GM21526 (cell line): ENCODE data around the gene CSF3.

ENCODE experiments used
- ATAC-seq: cut with Tn5 transposase; IDR thresholded peaks from one replicate; pipeline ENCODE4 v1.9.1; 2021; ENCODE audit warnings: moderate library complexity; ENCODE audit not compliant: unreplicated experiment, low FRiP score

CSF3 gene

DNA sequence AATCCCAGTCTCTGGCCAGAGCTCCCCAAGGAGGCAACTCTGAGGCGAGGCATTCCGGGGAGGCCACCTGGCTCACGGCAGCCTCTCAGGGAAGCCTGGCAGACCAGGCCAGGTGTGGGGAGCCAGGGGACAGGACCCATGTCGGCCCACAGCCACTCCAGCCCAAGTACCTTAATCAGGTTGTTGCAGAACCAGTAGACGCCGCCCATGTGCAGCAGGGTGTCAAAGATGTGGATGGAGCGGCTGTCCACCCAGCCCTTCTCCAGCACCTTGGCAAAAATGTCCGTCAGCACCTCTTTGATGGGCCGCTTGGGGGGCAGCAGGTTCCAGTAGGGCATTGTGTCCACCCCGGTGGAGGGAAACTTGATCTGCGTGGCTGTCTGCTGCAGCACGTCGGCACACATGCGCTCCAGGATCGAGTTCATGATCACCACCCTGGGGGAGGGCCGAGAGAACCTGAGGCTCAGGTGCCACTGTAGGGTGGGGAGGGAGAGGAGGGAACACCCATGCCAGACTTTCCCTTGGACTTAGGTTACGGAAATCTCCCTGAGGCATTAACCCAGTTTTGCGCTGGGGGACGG is 7.8 kb downstream of the CSF3 start:
- ATAC-seq = no peak

DNA sequence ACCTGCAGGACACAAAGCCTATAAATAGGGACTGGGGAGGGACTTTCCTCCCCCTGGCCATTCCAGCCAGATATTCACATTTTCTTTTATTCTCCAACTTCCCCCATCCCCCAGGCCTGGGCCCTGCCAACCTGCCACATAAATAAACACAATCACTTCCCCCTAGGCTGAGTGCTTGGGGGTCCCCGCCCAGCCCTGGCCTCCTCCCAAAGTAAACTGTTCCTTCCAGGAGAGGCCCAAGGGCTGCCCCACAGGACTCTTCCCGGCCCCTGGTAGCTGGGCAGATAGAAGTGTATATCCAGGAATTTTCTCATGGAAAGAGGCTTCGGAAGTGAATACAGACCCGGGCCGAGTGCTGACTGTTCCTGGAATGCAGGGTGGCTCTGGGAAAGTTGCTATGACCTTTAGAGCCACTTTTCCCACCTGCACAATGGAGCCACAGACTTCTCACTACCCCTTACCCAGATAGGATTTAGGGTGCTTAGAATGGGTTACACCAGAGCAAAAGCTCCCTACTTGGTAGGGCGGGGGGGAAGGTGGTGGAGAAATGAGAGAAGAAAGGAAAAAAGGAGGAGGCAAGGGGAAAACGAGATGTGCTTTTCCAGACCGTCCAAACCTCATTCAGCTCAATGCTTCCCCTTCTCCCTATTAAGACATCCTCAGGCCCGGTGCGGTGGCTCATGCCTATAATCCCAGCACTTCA is 8.5 kb downstream of the CSF3 start:
- ATAC-seq = no peak

DNA sequence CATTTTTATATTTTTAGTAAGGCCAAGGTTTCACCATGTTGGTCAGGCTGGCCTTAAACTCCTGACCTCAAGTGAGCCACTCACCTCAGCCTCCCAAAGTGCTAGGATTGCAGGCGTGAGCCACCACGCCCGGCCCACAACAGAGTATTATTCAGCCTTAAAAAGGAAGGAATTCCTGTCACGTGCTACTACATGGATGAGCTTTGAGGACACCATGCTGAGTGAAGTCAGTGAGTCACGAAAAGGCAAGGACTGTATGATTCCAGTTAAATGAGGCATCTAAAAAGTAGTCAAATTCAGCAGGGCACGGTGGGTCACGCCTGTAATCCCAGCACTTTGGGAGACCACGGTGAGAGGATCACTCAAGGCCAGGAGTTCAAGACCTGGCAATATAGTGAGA is 9.7 kb downstream of the CSF3 start:
- no peak for ATAC-seq

DNA sequence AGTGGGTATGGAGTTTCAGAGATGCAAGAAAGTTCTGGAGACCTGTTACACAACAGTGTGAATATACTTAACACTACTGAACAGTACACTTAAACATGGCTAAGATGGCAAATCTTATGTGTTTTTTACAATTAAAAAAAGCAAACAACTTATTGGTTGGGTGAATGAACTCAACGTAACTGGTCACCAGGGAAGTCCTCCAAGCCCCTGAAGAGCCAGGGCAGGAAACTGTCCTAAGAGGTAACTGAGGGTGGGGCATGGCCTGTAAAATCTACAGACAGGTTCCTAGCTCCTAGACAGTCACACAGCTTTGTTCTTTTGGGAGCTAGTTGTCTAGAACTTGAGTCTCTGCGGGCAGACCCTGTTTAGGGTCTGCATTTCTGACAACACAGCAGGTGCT is 10.3 kb downstream of the CSF3 start:
- no peak for ATAC-seq

DNA sequence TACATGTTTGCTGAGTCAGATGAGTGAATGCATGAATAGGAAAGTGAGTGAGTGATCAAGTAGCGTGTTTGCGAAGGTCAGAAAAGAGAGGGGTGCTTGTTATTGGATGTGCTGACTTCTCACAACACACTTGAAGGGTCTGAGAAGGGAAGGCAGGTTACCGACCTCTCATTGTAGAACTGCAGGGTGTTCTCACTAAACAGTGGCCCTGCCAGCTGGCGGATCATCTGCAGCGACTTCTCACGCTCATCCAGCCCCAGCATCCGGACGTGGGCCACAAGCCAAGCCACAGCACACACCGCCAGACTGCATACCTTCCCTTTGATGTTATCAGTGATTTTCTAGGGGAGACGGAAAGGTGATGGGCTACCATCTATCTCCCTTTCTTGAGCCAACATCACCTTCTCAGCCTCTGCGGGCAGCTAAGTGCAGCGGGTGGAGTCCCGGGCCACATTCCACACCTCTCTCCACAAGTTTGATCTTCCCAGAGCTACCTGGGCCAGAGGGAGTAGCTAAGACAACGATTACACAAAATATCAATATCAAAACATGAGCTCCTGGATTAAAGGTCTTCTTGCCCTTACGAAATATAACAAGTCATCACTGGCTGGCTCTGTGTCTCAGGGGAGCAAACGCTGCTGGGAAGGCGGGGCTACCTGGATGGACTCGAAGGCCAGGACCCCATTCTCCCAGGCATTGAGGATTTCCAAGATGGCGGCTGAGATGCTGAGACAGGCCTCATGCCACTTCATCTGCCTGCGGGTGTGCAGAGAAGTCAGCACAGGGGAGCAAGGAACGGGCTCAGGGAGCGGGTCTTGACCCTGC is 11.0 kb downstream of the CSF3 start:
- no peak for ATAC-seq

DNA sequence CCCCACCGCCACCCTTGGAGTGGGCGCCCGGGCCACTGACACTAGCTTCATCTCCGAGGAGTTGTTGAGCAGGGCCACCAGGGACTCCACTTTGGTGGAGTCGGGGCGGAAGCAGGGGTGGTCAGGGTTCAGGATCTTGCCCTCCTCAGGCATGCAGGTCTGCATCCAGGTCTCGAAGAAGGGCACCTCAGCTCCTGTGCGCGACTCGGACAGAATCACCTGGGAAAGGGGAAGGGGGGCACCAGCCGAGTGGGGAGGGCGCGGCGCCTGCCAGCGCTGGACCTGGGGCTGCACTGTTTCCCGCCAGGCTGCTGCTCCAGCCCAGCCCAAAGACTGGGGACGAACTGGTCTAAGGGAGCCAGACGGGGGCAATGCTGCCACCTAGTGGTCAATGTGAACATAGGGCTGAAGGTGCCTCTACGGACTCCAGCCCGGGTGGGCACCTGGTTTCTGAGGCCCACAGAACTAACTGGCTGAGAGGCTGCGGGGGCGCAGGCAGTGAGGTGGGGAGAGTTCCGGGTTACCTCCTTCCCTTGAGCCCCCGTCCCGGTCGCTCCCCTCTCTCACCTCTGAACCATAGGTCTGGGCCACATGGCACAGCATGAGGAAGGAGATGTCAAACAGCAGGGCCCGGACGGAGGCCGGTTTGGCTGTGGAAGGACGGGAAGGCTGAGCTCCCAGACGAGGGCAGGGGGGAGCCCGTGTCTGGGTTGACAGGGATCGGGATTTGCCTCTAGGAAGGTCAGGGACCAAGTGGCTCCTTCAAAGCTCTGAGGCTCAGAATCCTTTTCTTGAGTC is 11.8 kb downstream of the CSF3 start:
- ATAC-seq = no peak

DNA sequence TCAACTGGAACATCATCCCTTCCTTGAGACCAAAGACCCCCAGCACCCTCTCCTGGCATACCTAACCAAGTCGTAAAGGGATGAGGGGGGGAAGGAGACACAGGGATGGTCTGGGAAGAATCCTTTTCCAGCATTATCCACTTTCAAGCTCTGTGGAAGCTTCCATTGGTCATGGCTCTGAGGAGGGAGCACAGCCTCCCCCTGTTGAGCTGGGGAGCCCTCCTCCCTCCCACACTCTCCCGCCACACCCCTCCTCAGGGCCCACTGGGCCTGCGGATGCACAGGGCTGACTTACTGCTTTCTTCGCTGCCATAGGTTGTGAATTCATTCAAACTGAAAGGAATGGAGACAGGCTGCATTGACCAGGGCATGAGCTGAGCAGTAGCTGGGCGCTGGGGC is 12.4 kb downstream of the CSF3 start:
- ATAC-seq = no peak

DNA sequence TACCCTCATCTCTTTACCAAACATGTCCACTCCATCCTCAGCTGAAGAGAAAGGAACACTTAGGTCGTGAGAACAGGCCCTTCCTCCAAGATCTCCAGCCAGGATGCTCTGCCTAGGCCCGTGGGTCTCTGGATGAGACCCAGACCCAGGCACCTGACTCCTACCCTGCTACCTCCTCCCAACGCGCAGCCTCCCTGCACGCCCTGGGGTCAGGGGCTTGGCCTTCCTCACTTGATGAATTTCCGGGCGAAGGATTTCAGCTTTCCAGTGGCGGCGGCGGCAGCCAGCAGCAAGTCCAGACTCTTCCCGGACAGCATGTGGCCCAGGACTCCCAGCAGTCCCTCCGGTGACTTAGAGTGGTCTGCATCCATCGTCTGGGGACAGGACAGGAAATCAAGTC is 13.4 kb downstream of the CSF3 start:
- no peak for ATAC-seq

DNA sequence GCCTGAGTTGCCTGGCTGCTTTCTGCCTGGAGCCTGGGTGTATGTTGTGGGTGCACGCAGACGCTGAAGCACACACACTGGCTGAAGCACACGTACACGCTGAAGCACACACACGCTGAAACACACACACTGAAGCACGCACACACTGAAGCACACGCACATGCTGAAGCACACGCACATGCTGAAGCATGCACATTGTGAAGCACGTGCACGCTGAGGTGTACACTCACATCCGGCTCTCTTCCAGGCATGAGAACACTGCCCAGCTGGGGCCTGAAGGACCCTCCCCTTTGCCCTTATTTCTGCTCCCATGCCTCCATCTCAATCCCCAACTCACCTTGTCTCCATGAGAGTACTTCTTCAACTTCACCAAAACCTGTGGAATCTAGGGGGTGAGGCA is 16.5 kb downstream of the CSF3 start:
- ATAC-seq = no peak

DNA sequence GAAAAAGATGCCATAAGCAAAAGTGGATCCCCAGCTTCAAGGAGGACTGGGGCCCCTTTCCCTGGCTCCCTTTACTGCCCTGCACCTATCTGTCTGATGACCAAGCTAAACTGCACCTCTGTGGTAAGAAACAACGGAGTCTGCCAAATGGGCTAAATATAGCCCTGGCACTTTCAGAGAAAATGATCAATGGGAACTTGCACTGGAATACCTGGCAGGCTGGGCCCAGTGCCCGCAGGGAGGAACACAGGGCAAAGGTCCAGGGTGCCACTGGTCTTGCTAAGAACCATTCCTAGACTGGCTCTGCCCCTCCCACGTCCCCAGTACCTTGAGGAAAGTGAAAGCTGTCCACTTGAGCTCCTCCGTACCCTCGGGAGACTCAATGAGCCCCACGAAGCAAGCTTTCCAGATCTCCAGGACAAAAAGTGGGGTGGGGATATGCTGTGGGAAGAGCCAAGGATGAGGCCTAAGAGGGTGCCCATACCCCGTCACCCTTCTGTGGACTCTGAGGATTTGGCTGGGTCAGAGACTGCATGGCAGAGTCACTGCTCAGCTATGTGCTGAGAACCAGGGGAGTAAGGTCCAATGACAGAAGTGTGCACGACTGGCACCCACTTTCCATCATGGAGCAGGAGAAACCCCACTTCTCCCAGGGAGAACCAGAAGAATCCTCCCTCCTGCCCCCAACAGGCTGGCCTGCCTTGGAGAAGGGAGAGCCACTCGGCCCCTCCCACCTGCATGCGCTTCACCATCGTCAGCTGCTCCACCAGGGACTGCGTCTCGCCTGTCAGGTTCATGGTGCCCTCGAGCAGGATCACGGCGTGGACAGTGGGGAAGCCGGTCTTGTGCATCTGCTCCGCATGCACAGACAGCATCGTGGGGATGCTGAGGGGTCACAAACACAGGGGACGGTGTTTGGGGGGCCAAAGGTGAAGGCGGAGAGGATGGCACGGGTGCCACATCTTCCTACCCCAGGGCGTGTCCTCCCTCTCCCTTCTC is 17.4 kb downstream of the CSF3 start:
- no peak for ATAC-seq

DNA sequence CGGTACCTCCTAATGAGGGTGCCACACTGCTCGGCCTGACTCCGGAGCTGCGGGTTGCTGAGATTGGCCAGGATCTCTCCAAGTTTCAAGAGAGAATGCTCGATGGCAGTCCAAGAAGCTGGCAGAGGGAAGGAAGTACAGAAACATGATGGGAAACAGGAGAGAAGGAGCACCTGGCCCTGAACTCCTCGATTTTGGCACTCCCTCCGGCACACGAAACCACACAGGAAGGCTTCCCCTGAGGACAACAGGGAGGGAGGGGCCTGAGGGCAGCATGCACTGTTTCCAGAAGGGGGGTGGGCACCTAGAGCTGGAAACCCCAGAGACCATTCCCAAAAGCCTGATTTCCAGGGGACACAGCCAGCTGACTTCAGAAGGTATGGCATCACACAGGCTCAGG is 18.1 kb downstream of the CSF3 start:
- ATAC-seq = no peak

DNA sequence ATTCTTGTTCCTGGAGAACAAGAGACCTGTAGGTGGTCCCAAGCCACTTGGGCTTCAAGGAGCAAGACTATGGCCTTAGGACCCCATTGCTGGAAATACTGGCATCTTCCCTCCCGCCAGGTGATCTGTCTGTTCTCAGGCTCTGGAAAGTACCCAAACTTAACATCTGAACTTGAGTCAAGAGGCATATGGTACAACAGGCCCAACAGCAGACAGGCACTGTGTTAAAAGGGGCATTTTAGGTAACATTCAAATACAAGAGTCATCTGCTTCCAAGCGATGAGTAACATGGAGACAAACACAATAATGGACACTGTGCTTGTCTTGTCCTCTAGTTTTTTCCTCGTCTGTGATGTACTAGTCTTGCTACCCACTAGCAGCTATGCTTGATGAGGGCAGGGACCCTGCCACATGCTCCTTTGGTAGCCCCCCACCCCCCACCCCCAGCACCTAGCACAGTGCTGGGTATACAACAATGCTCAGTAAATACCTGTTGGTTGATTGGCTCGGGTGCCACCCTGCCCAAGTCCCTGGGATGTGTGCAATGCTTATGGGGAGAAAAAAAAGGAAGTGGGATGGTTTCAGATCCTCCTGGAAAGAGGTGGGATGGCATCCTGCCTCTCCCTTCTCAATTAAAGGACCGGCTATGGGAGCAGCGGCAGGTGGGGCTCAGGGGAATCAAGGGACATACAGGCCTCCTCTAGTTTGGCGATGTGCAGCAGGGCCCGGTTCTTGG is 19.4 kb downstream of the CSF3 start:
- no peak for ATAC-seq

DNA sequence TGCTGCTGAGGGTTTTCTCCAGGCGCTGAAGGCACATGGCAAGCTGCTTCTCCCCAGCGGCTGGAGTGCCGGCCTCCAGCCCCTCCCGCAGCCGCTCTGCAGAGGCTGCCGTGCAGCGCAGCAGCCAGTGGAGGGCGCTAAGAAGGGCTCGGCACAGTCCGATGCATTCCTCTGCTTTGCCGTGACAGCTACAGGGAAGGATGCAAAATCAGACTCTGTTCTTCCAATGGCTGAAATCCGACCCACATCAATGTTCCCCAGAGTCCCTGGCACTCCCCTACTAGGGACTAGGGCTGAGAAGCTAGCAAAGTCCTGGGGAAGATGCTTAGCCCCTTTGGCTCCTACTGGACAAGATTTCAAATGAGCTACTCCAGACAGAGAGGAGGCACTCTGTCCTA is 19.9 kb downstream of the CSF3 start:
- no peak for ATAC-seq

DNA sequence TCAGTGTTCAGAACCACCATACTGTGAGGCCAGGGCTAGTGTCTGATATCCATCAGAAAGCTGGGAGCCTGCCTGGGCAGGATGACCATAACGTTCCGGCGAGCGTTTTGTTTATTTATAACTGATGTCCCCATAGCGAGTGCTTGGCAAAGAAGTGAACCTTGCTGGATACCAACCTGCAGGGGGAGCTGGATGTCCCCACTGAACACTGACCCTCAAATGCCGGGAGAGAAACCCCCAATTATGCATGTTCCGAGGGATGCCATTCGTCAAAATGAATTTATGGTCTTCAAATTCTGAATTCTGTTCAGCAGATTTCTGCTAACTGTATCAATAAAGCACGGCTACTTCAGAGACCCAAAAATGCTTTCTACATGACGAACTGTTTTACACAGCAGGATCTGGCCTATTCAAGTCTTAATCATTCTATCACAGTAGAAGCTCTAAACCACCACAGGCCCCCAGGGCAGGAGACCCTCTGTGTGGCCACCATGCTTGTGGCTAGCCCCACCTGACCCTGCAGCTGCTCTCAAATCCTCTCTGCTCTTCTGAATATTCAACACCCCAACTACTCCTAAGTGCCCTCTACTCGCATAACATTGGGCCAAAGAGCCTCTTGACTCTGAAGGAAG is 23.8 kb downstream of the CSF3 start:
- ATAC-seq = no peak

DNA sequence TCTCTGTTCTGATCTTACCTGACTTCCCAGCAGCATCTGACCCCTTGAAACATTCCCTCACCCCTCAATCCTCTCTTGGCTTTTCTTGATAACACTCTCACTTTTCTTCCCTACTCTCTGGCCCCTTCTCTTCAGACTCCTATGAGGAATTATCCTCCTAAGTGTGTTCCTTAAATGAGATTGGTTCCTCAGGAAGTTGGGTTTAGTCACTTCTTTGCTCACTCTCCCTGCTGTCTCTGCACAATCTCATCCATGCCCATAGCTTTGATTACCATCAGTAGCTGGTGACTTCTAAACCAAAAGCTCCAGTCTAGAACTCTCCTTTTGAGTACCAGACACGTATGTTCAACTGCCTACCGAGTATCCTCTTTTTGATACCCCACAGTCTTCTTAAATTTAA is 26.0 kb downstream of the CSF3 start:
- no peak for ATAC-seq

DNA sequence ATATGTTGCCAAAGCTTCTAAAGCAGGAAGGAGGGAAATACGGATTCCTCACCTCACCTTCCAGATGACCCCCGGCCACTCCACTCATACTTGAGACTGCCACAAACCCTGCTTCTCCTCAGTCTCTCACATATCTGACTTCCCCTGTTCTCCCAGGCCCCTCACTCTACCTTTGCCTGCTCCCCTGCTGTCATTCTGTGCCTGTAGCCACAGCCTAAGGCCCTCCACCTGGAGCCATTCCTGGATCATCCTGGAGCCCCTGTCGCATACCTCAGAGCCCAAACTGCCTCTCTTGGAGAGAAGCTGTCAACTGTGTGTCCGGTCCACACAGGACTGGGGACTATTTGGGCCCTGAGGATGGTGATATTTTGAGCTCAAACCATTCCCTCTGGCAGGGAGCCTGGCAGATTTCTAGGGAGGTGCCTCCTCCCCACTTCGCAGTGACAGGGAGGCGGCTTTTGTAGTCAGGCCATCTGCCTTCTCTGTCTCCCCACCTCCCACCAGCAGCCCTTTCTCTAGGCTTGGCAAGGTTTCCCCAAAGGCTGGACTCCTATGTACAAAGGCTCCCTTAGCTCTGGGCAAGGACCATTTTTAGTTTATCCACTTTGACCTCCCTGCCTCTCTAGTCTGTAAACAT is 41.3 kb downstream of the CSF3 start:
- no peak for ATAC-seq

DNA sequence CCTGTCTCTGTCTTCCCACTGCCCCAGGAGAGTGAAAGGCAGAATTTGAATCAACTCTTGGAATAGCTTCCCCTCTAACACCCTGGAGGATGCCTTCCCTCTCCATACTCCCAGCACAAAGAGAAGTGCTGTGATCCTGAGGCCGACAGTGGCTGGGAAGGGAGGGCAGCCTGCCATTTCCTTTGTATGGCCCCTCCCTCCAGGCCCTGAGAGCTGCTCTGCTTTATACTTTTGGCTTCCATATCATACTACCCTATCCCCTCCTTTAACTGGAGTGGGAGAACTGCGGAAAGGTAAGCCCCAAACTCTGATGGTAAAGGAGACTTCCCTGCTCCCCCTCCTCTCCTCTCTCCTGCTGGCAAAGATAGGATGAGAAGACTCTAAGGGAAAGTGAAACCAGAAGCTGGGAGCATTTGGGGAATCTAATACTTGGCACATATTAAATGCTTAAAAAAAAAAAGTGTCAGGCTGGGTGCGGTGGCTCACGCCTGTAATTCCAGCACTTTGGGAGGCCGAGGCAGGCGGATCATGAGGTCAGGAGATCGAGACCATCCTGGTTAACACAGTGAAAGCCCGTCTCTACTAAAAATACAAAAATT is 43.0 kb downstream of the CSF3 start:
- no peak for ATAC-seq

DNA sequence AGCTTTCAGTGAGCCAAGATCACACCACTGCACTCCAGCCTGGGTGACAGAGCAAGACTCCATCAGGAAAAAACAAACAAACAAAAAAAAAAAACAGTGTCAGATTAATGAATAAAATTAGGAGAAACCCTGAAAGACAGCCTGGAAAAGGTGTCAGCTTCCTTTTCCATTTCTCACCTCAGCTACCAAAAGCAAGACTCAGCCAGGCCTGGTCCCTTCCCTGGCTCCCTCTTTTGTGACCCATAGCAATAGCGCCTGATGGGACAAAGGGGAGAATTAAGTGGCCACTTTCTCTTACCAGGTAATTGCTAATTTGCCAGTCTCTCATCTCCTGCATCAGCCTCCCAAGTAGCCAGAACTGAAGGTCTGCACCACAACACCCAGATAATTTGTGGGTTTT is 43.6 kb downstream of the CSF3 start:
- ATAC-seq = no peak
